Keratinocyte (primary cell): ENCODE measurements around the gene MEIS2.

ENCODE experiments used
- CTCF ChIP-seq, 3 experiments: IDR thresholded peaks in 1 of 3; conservative IDR thresholded peaks in 1 of 3; optimal IDR thresholded peaks in 1 of 3; 2 replicates in 2 of 3; 3 replicates in 1 of 3; pipeline versions ENCODE3 to v1.5.1; 2011; ENCODE audit warnings: low read length in 3 of 3, mild to moderate bottlenecking in 3 of 3, moderate library complexity in 2 of 3, control low read depth in 1 of 3, inconsistent platforms in 1 of 3; ENCODE audit not compliant: insufficient read depth in 2 of 3; ENCODE audit errors: extremely low read depth in 1 of 3
- EZH2 ChIP-seq: IDR thresholded peaks from one replicate; pipeline ENCODE4 v1.6.1; 2012; ENCODE audit warnings: inconsistent platforms, mild to moderate bottlenecking, low read length, moderate library complexity

DNA sequence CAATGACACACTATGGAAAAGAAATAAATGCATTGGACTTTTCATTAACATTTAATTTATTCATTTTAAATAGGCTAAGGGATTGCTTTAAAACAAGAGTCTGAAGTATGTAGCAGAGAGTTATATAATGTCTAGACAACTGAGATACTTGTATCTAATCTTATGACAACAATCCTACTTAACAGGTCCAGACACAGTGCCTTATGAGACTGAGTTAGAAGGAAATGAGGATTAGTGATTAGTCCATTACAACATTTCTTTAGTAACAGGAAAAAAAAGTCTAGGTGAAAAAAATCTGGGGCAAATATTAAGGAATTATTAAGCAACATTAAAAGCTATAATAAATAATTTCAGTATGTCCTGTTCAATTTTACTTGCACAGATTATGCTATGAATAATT lies 140.6 kb downstream of the MEIS2 start:
- no peak for TF ChIP-seq EZH2
- no peak for TF ChIP-seq CTCF (optimal IDR thresholded peaks at IDR 0.05 in 1 of 3, IDR thresholded peaks at IDR 0.05 in 1 of 3, conservative IDR thresholded peaks at IDR 0.05 in 1 of 3; ENCODE audit: extremely low read depth in 1 of 3, insufficient read depth in 2 of 3, low read length in 3 of 3)
